Stimulated activated CD4-positive, alpha-beta T cell treated with anti-CD3 and anti-CD28 coated beads, Interleukin-4, amount 100 ng/mL, for 1 hour (primary cell): ENCODE results near the gene CDKN2B-AS1.

Experiments
- DNase-seq: peaks from one replicate; pipeline ENCODE4 v3.0.0-alpha.2; 2020

Gene CDKN2B-AS1

DNA sequence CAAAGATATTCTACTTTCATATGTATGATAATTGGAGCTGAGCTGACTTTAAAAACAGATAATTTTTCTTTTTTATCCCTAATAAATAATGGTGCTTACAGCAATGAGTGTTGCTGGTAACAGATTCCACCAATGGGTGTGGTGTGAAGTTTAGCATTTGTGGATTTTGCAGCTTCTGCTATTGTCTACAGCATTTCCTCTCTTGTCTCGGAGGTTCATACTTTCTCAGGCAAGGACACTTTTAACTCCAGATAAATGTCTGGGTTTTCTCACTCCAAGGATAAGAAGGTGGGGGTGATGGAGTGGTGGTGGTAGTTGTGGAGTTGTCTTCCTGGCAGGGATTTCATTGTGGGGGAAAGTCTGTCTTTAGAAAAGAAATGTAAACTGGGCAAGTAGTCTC lies 134.5 kb downstream of the CDKN2B-AS1 start:
- no peak for DNase-seq

DNA sequence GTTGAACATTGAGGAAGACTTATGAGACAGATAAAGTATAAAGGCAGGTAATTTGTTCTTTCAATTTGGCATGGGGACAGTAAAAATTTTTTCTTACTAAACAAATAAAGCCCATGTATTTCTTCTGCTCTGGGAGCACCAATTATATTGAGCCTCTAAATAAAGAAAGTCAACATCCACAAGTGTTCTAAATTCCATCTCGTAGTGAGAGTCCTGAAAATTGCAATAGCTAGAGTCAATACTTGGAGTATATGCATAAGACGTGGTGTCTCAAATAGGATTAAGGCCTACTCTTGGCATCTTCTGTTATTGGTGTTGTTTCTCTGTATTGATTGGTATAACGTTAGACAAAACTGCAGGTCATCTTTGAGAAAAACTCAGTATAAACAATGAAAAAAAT lies 135.0 kb downstream of the CDKN2B-AS1 start:
- no peak for DNase-seq

DNA sequence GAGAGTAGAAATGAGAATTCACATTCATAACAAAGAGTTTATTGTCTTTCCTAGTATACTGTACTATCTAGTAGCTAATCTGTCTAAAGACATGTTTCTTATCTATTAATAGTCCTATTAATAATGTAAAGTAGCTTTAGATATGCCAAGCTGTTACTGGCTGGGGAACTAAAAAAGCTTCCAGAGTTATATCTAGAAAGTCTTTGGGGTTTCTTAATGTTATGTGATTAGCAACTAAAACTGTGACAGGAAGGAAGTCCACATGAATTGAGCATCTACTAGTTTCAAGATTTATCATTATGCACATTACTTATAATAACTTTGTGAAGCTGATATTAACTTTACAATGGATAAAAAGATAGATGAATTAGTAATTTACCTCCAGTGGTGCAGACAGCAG lies 137.2 kb downstream of the CDKN2B-AS1 start:
- DNase-seq: no peak

DNA sequence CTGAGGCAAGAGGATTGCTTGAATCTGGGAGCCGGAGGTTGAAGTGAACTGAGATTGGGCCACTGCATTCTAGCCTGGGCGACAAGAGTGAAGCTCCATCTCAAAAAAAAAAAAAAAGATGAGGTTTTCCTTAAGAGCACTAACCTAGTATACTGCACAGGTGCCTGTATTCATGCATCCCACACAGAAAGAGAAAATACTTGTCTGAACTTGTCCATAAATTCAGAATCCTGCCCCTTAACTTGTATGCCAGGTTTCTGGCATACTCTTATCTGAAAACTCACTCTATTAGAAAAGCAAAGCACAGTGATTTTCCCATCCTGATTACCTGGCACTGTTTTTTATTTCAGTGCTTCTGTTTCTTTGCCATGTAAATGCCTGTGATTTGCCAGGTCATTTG lies 139.8 kb downstream of the CDKN2B-AS1 start:
- DNase-seq: no peak

DNA sequence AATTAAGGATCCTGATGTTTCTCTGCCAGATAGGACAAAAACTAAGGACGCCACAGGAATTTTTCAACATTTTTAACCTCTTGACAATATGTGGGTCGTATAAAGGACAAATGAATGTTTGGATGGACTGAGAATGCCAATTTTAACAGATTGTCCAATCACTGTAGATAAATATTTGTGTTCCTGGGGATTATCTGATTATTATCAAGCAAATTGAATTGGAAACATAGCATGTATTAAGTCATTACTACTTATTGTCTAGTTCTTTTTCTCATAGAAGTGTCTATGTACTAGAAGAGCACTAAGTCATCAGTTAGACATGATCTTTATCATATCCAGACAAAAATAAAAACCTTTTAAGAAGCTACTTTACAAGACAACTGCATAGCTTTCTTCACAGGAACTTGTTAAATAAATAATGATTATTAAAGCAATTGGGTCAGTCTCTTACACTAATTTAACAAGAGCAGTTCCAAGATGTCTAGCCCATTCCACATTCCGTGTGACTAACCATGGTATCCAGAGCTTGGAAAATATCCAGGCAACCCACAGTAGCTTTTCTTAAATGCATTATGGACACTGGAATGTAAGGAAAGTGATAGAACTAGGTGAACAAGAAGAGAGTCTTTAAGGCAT lies 142.0 kb downstream of the CDKN2B-AS1 start:
- DNase-seq: no peak

DNA sequence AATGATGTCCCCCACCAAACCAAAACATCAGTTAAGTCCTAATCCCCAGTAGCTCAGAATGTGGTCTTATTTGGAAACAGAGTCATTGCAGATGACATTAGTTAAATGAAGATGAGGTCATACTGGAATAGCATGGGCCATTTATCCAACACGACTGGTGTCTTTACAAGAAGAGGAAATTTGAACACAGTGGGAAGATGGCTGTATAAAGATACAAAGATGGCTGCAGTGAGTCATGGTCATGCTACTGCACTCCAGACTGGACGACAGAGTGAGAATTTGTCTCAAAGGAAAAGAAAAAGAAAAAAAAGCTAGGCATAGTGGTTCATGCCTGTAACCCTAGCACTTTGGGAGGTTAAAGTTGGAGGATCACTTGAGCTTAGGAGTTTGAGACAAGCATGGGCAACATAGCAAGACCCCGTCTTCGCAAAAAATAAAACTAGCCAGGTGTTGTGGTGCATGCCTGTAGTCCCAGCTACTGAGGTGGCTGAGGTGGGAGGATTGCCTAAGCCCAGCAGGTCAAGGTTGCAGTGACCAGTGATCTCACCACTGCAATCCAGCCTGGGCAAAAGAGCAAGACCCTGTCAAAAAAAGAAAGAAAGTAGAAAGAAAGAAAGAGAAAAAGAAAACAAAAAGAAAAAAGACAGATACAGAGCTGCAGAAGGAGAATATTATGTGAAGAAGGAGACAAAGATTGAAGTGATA lies 144.5 kb downstream of the CDKN2B-AS1 start:
- no peak for DNase-seq

DNA sequence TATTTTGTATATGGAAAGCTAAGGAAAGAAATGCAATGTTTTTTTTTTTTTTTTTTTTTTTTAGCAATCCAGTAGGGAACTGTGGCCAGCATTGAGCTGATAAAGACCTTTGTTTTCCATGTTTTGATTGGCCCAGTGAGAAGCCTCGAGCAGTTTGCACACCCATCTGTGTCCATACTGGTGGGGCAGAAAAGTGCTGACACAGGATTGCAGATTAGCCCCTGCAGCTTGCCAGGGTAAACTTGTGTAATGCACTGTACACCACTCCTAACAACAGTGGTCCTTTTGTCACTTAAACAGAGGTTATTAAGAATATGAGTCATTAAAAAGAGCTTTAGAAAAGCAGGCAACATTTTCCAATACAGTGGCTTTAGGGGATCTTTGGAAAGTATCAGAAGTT lies 147.3 kb downstream of the CDKN2B-AS1 start:
- no peak for DNase-seq

DNA sequence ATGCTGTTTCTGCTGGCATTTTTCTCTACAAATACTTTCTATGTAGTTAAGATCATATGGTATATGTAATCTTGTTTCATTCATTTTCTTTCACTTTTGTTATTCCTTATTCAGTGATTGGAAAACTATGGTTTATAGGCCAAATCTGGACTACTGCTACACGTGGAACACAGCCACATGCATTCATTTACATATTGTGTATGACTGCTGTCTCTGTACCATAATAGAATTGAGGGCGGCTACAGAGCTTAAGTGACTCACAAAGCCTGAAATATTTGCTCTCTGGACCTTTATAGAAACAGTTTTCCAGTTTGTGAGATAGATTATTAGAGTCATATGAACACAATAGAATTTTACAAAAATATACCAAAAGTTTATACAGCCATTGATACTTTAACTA lies 148.1 kb downstream of the CDKN2B-AS1 start:
- no peak for DNase-seq

DNA sequence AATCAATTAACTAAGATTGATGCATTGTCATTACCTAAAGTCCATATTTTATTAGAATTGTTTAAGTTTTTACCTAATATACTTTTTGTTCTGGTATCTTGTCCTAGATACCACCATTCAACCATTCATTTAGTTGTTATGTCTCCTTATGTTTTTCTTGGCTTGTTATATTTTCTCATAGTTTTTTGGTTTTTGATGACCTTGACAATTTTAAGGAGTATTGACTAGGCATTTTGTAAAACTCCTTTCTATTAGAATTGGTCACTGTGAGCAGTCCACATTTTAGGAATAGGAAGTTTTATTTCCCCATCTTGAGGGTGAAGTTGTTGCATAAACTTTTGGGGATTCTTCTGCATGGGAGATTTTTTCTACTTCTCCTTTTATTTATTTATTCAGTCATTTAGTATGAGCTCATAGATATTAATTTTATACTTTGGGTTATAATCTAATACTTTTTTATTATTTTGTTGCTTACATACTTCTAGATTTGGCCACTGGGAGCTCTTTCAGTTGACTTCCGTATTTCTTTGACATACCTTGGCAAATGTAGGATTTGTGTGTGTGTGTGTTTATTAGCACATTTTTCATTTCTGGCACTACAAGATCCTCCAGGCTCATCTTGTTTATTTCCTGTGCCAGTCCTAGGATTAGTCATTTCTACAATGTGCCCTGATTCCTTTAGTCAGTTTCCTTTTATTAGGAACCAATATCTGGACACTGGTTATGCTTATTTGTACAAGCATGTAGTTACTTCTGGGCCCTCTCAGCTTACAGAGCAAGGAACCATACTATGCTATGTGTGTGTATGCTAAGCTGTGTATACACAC lies 149.4 kb downstream of the CDKN2B-AS1 start:
- DNase-seq: no peak

DNA sequence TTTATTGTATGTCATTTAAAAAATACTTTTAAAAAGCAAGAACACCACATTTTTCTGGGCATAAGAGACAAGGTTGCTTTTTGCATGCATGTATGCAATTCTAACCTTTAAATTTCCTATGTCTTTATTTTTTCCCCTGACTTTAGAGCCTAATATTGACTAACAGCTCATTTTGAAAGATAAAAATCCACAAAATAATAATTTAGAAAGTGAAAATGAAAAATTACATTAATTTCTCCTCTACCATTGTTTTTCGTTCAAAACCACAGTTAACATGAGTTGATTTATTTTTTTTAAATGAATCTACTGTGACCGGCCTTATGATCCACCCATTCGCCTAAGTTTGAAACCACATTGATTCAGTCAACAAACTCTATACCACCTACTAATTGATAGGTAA lies 152.0 kb downstream of the CDKN2B-AS1 start:
- no peak for DNase-seq

DNA sequence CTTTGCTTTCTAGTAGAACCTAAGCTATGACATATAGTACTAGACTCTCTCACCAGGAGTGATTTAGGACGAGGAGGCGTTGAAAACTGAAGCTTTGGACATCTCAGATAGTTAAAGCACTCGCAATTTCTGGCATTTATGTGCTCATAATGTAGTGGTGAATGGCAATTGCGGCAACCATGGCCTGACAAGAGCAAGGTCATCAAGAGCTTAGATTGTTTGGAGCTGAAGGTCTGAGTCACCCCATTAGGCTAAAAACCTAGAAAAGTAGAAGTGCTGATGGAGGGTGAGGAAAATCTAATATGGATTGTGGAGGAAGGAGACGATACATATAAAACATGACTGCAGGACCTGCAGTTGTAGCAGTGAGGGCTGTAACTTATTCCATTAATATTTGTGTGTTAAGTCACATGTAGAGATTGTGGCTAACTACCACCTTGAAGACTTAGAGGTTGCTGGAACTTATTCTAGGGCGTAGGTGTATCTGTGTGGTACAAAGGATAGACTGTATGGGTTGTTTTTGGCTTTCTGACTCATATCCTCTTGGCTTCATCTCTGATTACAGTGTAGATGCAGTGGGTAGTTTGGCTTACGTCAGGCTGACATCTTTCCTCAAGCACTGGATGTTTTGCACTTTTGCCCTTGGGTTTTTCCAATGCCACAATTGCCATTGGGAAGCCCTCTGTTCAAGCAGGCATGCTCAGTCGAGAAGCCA lies 153.4 kb downstream of the CDKN2B-AS1 start:
- DNase-seq: no peak

DNA sequence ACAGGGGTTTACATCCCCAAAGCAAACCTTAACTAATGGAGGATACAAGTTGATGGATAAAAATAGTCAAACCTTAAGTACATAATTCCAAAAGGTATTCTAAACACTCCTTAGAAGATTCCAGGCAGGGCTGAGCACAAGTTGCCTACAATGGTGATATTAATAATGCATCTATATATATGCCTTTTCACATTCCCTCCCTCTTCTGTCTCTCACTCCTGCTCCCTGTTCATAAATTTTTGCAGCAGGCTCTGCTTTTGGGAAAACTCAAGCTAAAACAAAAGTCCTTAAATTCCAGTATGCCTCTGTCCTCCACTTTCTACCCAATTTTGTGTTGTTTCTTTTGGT lies 153.9 kb downstream of the CDKN2B-AS1 start:
- no peak for DNase-seq

DNA sequence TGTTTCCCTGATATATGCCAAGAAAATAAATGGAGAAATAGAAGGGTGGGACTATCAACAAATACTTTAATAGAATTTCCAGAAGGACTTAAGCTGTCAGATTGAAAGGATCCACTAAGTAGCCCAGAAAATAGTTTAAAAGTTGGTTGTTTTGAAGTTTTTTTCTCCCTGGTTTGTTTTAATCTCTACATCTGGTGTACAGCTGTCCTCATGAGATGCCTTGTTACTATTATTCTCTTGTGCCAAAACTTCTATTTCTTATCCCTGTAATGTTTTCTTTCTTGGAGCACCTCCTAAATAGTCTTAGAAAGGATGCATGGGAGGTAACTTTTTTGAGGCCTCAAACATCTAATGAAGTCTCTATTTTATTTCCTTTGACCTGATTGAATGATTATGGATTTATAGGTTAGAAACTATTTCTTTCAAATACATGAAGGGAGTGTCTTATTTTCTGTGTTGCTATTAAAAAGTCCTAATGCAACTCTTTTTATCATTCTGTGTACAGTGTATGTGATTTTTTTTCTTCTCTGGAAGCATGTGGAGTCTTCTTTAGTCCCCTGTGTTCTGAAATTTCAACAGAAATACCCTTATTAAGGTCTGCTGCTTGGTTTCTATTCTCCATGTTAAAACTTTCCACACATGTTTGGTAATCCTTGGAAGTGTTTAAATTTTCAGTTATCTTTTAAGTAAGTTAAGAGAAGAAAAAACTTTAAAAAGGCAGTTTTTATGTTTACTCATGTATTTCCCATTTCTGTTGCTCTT lies 154.5 kb downstream of the CDKN2B-AS1 start:
- no peak for DNase-seq

DNA sequence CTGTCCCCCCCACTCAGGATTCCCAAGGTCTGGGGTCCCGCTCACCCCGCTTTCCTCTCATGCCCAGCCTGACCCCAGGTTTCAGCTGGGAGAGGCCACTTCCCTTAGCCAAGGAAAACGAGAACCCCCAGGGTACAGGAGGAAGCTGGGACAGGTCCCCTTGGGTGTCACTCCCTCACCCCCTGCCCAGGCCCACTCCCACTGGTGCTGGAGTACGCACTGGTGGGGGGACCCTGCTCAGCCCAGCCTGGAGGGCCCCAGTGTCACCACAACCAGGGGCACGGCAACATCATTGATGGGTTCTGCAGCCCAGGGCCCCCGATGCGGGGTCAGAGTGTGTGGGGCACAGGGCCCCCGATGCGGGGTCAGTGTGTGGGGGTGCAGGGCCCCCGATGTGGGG lies 159.5 kb downstream of the CDKN2B-AS1 start:
- DNase-seq: no peak

DNA sequence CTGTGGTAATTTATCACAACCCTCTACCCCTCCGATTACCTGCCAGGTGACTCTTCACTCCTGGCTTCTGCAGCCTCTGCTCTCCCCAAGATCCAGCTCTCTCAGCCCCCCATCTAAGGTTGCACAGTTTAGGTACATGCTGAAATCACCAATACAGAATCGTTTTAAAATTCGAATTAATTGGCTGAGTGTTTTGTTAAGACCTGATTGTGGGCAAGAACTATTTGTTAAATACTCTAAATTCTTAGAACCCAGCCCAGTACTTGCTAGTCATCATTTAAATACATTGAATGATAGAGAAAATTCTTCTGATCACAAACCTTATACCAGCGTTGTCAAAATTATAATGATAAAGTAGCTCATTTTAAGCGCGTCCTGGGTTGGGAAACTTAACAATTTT lies 162.0 kb downstream of the CDKN2B-AS1 start:
- no peak for DNase-seq

DNA sequence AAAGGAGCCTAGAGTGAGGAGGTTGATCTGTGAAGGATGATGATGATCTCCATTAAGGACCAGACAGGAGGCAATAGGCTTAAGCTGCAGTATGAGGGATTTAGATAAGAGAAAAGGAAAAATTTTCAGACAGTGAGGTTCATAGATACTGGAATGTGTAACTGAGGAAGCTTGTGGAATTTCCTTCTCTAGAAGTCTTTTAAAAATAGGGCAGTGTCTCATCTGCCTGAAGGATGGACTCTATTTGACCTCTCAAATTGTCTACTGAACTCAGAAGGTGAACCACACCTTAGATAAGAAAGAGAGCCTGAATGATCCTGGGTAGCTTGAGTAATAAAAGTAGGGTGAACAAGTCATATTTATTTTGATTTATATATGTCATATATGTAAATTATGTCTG lies 162.7 kb downstream of the CDKN2B-AS1 start:
- DNase-seq: no peak

DNA sequence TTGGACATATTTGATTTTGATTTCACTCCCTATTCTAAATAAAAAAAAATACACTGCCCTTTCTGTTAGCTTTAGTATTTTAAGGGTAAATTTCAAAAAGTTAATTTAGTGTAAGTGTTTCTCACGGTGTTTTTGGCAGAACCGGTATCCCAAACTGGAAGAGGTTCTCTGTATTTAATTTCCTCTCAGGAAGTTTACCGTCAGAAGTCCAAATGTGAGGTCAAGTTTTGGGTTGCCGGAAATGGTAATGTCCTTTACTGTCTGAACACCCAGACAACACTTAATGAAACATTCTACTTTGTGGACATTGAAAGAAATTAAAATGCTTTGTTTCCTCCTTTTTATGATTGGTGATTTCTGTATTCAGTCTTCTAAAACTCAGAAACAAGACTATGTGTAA lies 163.2 kb downstream of the CDKN2B-AS1 start:
- DNase-seq: no peak

DNA sequence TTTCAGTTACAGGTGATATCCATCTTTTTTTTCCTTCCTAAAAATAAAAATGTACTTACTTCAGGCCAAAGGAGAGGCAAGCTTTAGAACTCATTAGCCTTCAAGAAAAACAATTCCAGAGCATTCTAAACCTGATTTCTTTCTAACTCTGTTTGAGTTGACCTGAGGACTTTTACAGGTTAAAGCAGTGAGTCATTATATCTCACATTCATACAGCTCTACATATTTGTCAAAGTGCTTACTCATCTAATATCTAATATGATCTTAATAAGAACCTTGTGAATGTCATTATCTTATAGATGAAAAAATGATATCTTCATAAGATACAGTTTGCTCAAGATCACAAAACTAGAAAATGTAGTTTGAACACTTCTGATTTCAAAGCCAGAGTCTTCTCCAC lies 163.7 kb downstream of the CDKN2B-AS1 start:
- DNase-seq: no peak

DNA sequence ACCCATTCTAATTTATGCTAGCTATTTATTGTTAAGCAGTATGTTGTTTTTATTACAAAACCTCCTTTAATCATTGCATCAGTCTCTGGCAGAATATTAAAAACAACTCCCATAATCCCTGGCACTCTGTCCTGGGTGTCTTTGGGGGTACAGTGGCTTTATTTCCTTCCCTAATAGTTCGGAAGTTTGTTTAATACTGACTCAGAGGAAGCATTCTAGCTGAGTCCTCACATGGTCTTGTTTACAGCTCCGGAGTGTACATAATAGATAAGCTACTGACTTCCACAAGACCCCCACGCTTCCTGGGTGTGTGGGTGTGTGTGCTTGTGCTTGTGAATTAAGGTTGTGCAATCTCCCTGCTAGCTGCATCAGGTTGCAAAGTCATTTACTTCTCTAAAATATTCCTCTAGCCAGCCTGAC lies 164.3 kb downstream of the CDKN2B-AS1 start:
- no peak for DNase-seq

DNA sequence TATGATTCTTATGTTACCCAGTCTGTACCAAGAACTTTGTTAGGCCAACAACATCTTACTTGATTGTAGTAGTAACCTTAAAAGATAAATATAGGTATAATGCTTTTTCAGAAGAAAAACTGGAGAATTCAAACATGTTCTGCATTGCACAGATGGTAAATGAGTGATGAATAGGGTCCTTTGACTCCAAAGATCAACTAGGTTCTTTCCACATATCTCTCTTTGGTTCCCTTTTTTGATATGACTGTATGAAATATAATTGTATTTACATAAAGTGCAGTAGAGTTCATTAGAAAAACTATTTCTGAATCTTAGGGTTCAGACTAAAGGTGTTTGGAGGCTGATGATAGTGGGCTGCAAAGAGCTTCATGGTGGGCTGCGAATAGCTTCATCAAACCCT lies 165.0 kb downstream of the CDKN2B-AS1 start:
- DNase-seq: no peak

DNA sequence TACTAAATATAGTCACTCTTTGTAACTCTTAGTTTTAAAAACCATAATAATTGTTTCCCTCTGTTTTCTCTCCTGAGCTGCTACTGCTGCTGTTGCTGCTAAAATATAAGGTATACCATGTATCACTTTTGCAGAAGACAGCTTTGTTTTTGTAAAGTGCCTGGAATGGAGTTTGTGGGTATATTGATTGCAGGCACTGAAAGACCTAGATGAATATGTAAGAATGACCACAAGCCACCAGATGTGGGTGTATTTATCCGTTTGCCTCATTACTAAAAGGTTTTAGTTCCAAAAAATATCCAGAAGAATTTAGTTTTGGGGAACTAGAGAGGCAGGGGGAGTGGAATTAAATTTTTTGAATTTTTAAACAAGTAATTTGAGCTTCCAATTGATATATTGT lies 165.6 kb downstream of the CDKN2B-AS1 start:
- no peak for DNase-seq

DNA sequence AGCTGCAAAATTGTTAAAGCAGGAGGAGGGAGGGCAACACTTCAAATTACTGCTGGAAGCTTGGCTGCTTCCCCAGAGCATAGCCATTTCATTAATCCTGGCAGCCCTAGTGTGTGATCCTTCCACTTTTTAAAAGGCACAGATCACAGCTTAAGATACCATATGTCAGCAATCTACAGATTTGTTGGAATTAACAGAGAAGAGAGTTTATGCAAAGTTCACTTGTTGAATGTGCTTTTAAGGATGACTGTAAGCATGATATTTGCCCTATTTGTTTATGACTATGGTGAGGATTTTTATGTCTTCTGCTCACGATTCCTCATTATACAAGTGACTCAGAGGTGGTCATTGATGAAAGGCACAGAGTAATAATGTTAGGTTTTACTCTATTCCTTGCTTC lies 170.6 kb downstream of the CDKN2B-AS1 start:
- DNase-seq: no peak

DNA sequence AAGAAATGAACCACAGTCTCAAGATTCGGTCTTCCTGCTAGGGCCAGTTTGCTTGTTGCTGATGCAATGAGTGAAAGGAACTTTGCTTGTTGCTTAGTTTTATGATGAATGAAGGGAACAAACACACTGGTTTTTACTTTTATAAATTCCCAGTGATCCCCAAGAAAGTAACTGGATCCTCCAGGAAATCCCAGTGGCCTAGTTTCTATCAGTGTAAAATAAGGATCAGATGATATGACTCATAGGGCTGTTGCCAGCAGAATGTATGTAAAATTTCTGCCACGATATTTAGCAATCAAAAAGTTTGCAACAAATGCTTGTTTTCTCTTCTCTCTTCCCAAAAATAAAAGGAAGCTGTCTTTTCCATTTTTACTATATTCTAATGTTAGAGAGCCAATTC lies 174.7 kb downstream of the CDKN2B-AS1 start:
- no peak for DNase-seq
